KMS-11 (cell line): ENCODE results near the gene NSD2.

Experiments
- H2AFZ ChIP-seq: fragments of 200-600 bp; sonication (generic); 2 replicates; pipeline ENCODE4 v1.6.1; 2016; ENCODE audit warnings: antibody characterized with exemption, mixed run types, low read depth
- H3K27ac ChIP-seq: fragments of 200-600 bp; sonication (generic); 2 replicates; pipeline ENCODE4 v1.6.1; 2016; ENCODE audit warnings: mild to moderate bottlenecking, mixed run types
- H3K27me3 ChIP-seq: fragments of 200-600 bp; sonication (generic); 2 replicates; pipeline ENCODE4 v1.6.1; 2017; ENCODE audit warnings: mild to moderate bottlenecking, low read depth, mixed run types, moderate library complexity; ENCODE audit not compliant: insufficient read depth
- H3K36me3 ChIP-seq: fragments of 200-600 bp; sonication (generic); 2 replicates; pipeline ENCODE4 v1.6.1; 2017; ENCODE audit warnings: mild to moderate bottlenecking, mixed run types; ENCODE audit not compliant: insufficient read depth
- H3K4me1 ChIP-seq: fragments of 200-600 bp; sonication (generic); 2 replicates; pipeline ENCODE4 v1.6.1; 2016; ENCODE audit warnings: mild to moderate bottlenecking, low read depth, mixed run types; ENCODE audit not compliant: poor library complexity, severe bottlenecking
- H3K4me2 ChIP-seq: fragments of 200-600 bp; sonication (generic); 2 replicates; pipeline ENCODE4 v1.7.0; 2016; ENCODE audit warnings: mild to moderate bottlenecking, mixed run types
- H3K4me3 ChIP-seq: fragments of 200-600 bp; sonication (generic); IDR thresholded peaks from 2 replicates; pipeline ENCODE4 v1.6.1; 2017; ENCODE audit warnings: low read depth, low read length, mixed read lengths; ENCODE audit not compliant: insufficient read depth
- H3K79me2 ChIP-seq: fragments of 200-600 bp; sonication (generic); 2 replicates; pipeline ENCODE4 v1.6.1; 2016; ENCODE audit warnings: low read depth, mixed run types; ENCODE audit not compliant: insufficient read depth
- H3K9ac ChIP-seq: fragments of 200-600 bp; sonication (generic); 2 replicates; pipeline ENCODE4 v1.6.1; 2016; ENCODE audit warnings: mild to moderate bottlenecking, mixed run types
- H4K20me1 ChIP-seq: fragments of 200-600 bp; sonication (generic); 2 replicates; pipeline ENCODE4 v1.6.1; 2016; ENCODE audit warnings: mild to moderate bottlenecking, mixed run types; ENCODE audit not compliant: insufficient read depth
- TF ChIP-seq, protein P1 (sequence below): fragments of 200-600 bp; sonication (generic); conservative IDR thresholded peaks from 2 replicates; pipeline ENCODE4 v1.6.1; 2017; ENCODE audit warnings: low read depth, mild to moderate bottlenecking, antibody characterized with exemption, low read length, moderate library complexity, mixed read lengths

The NSD2 gene

DNA sequence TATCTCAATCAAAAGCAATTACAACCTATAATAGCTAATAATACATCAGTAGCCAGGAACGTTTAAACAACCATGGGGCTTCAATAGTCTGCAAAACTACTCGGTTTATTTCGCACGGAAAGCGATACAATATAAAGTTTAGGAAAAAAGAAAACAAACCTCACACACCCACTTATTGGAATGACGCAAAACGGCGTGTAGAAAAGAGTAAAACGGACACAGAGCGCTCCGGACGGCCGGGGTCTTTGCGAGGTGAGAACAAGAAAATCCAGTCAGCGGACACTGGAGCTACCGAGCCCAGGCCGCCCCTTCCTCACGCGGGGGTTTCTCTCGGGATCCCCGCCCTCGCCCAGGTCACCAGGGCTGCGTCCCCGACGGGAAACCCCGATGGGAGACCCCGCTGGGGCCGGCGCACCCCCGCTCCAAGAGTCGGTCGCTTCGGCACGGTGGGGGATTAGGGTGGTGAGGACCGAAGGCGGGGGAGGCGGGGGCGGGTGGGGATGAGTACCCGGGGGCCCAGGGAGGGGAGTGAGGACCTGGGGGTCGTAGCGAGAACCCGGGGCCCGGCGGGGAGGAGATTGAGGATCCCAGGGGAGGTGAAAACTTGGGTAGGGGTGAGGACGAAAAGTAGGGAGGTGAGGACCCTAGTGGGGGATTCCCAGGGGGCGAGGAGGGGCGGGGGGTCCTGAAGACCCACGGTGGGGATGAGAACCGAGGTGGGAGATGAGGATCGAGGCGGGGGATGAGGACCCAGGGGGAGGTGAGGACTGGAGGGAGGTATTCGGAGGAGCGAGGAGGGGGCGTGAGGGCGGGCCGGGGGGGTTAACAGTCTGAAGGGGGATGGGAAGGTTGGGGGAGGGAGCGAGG lies 136.8 kb downstream of the NSD2 start:
- Histone ChIP-seq H3K27me3 (no peaks in the 10 kb centered on the region), H3K4me3 (peak overlapping the region; percentile 57), H3K79me2 (peaks cover 35% of the 10 kb centered on the region), H3K4me1 (peaks cover 10% of the 10 kb centered on the region), H4K20me1 (no peaks in the 10 kb centered on the region), H2AFZ (no peak overlapping the region), H3K9ac (peak overlapping the region; percentile 96; the same call in 1 of the 2 replicates), H3K27ac (peak overlapping the region; percentile 99; the same call in 1 of the 2 replicates), H3K4me2 (peak overlapping the region; percentile 51; the same call in 1 of the 2 replicates), H3K36me3 (no peaks in the 10 kb centered on the region)
- TF ChIP-seq, protein P1, sequence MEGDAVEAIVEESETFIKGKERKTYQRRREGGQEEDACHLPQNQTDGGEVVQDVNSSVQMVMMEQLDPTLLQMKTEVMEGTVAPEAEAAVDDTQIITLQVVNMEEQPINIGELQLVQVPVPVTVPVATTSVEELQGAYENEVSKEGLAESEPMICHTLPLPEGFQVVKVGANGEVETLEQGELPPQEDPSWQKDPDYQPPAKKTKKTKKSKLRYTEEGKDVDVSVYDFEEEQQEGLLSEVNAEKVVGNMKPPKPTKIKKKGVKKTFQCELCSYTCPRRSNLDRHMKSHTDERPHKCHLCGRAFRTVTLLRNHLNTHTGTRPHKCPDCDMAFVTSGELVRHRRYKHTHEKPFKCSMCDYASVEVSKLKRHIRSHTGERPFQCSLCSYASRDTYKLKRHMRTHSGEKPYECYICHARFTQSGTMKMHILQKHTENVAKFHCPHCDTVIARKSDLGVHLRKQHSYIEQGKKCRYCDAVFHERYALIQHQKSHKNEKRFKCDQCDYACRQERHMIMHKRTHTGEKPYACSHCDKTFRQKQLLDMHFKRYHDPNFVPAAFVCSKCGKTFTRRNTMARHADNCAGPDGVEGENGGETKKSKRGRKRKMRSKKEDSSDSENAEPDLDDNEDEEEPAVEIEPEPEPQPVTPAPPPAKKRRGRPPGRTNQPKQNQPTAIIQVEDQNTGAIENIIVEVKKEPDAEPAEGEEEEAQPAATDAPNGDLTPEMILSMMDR, result no peak

GRCh38 chr4:2008671-2008920 lies 137.4 kb downstream of the NSD2 start:
- Histone ChIP-seq H4K20me1 (no peaks in the 10 kb centered on the region), H2AFZ (peak overlapping the region; percentile 73), H3K27ac (peak overlapping the region; percentile 99), H3K4me3 (peak overlapping the region; percentile 57), H3K79me2 (peaks cover 30% of the 10 kb centered on the region), H3K36me3 (no peaks in the 10 kb centered on the region), H3K4me1 (peaks cover 10% of the 10 kb centered on the region), H3K27me3 (no peaks in the 10 kb centered on the region), H3K4me2 (no peak overlapping the region), H3K9ac (peak overlapping the region; percentile 96)
- TF ChIP-seq, protein P1, result no peak

- Histone ChIP-seq H3K79me2 (peaks cover 30% of the 10 kb centered on the region), H3K27ac (peak within 1 kb of the TSS; percentile 99), H3K36me3 (no peaks in the 10 kb centered on the region), H2AFZ (peak within 1 kb of the TSS; percentile 73), H3K4me2 (peak within 1 kb of the TSS; percentile 51; the same call in 1 of the 2 replicates), H3K4me1 (peaks cover 10% of the 10 kb centered on the region), H3K27me3 (no peaks in the 10 kb centered on the region), H4K20me1 (no peaks in the 10 kb centered on the region), H3K4me3 (peak within 1 kb of the TSS; percentile 57), H3K9ac (peak within 1 kb of the TSS; percentile 96)
- TF ChIP-seq, protein P1, result no peak
These were observed 137.9 kb downstream of the NSD2 start, which contains the start of gene NELFA for GRCh38 chr4:2008921-2009650. TSS of gene NELFA (minus strand) at chr4:2008974. CDS start at chr4:2008959, 15 bp downstream.

DNA sequence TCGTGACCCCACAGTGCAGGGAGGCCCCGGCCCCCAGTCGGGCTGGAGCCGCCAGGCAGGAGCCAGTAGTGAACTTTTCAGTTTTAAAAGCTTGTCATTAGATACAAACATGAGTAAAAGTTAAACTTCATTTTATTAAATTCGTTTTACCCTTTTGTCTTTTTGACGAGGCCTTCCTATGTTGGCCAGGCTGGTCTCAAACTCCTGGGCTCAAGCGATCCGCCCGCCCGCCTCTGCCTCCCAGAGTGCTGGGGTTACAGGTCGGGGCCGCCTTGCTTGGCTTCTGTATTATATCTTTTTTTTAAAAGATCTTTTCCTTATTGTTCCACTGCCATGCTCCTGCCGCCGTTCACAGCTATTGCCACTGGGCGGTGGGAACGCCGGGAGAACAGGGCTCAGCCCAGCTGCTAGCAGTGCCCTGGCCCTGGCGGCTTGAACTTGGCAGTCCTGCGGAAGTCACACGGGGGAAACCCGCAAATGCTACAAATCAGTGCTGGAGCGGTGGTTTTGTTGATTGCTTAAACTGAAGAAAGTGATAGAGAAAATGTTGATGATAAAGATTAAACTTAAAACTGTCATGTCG lies 138.5 kb downstream of the NSD2 start:
- no peaks in the 10 kb centered on the region for H3K27me3 ChIP-seq
- no peaks in the 10 kb centered on the region for H3K36me3 ChIP-seq
- H2AFZ ChIP-seq, result peak overlapping the region; percentile 73
- no peaks in the 10 kb centered on the region for H4K20me1 ChIP-seq
- peak overlapping the region; percentile 96; the same call in 1 of the 2 replicates for H3K9ac ChIP-seq
- H3K4me1 ChIP-seq, result peaks cover 10% of the 10 kb centered on the region
- TF ChIP-seq, protein P1, result no peak
- peaks cover 26% of the 10 kb centered on the region for H3K79me2 ChIP-seq
- H3K4me3 ChIP-seq, result peak overlapping the region; percentile 49
- H3K27ac ChIP-seq, result peak overlapping the region; percentile 99
- H3K4me2 ChIP-seq, result peak overlapping the region; percentile 25; the same call in 1 of the 2 replicates
